Psoas muscle (tissue), 8 donors: Measurements from ENCODE around the gene LRP1B. TPM values are rescaled to one million over a fixed set of nuclear protein-coding genes. Genes with fewer than 3 reads are reported as not detected.

Experiments
- ATAC-seq, 4 donors: fragments of 200-7000 bp; cut with Tn5 transposase; one replicate each; pipeline ENCODE4 v1.9.1; 2020; ENCODE audit warnings: moderate library complexity in 3 of 4, mild to moderate bottlenecking in 2 of 4
- DNase-seq, 2 donors: peaks; one replicate each; pipeline ENCODE4 v3.0.0-alpha.2; 2020
- H3K27ac ChIP-seq: fragments of 200-600 bp; one replicate; pipeline ENCODE4 v1.8.0; 2022
- H3K27me3 ChIP-seq, 3 donors: fragments of 200-600 bp in 1 of 3; one replicate each; pipeline versions ENCODE4 v1.6.1 to v1.8.0; 2013 to 2022; ENCODE audit warnings: low read length in 2 of 3, mild to moderate bottlenecking in 2 of 3, moderate library complexity in 1 of 3; ENCODE audit not compliant: insufficient read depth in 3 of 3
- H3K36me3 ChIP-seq, 2 donors: fragments of 200-600 bp in 1 of 2; one replicate each; pipeline versions ENCODE4 v1.6.1 to v1.8.0; 2013 to 2022; ENCODE audit warnings: low read depth in 1 of 2, mild to moderate bottlenecking in 1 of 2, moderate library complexity in 1 of 2; ENCODE audit not compliant: insufficient read depth in 1 of 2
- H3K4me1 ChIP-seq: fragments of 200-600 bp; one replicate; pipeline ENCODE4 v1.8.0; 2022
- H3K4me3 ChIP-seq: fragments of 200-600 bp; one replicate; pipeline ENCODE4 v1.8.0; 2022; ENCODE audit warnings: mild to moderate bottlenecking
- H3K9me3 ChIP-seq: fragments of 200-600 bp; one replicate; pipeline ENCODE4 v1.8.0; 2022
- WGBS, 3 donors: extraction: QIAGEN DNeasy Blood & Tissue Kit; methylation state at CpG; one replicate each; pipeline versions ENCODE4 v1.1.6 to v1.1.7; 2013; 5-methylcytosine and 5-hydroxymethylcytosine counted together
- intact Hi-C, 2 donors: fragments of 100-400 bp; cut with DNase I; formaldehyde crosslinking; loops; one replicate each; pipeline versions ENCODE4 v1.11.0 to v1.14.2; 2022
- polyA plus RNA-seq, 3 donors: library from polyadenylated mRNA; stranded (reverse); fragments of 200-250 nt; gene quantifications; one replicate each; pipeline ENCODE4 v1.2.3, GENCODE V29; 2013
- total RNA-seq, 4 donors: library from RNA; stranded (reverse); fragmentation: NEBNext Ultra II Directional in 2 of 4; extraction: Animal tissue kit (Norgen Biotek cat#: 25700) in 2 of 4; gene quantifications; one replicate each; pipeline versions ENCODE4 v1.2.1 to v1.2.4, GENCODE V29; 2021 to 2023
- TF ChIP-seq, protein P1 (sequence below): fragments of 200-600 bp; IDR thresholded peaks from one replicate; pipeline ENCODE4 v1.8.0; 2022; ENCODE audit warnings: antibody characterized with exemption
- donor health status: healthy with polysubstance abuse.
- donor health status: DM: no; HTN: no; CAD: no; lungs with moderate emphysema.
- donor health status: Bipolar disorder and iron deficiency.
- donor health status: healthy.
- donor health status: DM: yes; HTN: yes; CAD: no.
- donor health status: DM: no; HTN: no; CAD: no.
- donor health status: DM: no; HTN: no; CAD: no.
- donor health status: DM: yes; HTN: yes; CAD: no.

The LRP1B gene
- total and polyA plus RNA-seq, 7 donors, result 0.33 to 3.3 (median 0.95) TPM

DNA sequence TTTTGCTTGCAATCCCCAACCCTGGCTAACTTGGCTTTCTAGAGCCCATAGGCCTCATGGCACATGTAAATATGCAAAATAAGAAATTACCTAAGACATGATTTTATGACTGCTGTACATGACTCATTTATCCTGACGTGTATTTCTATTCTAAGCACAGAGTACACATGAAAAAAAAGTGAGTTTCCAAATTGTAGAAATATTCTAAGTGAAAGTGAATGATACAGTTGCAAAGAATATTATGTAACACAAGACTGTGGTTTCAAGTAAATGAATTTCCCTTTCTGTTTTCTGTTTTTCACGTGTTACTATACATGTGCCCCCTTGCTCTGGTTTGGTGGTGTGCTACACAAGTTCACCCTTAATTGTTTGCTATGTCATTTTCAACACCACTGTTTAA, 162.4 kb downstream of the LRP1B start:
- TF ChIP-seq, protein P1, sequence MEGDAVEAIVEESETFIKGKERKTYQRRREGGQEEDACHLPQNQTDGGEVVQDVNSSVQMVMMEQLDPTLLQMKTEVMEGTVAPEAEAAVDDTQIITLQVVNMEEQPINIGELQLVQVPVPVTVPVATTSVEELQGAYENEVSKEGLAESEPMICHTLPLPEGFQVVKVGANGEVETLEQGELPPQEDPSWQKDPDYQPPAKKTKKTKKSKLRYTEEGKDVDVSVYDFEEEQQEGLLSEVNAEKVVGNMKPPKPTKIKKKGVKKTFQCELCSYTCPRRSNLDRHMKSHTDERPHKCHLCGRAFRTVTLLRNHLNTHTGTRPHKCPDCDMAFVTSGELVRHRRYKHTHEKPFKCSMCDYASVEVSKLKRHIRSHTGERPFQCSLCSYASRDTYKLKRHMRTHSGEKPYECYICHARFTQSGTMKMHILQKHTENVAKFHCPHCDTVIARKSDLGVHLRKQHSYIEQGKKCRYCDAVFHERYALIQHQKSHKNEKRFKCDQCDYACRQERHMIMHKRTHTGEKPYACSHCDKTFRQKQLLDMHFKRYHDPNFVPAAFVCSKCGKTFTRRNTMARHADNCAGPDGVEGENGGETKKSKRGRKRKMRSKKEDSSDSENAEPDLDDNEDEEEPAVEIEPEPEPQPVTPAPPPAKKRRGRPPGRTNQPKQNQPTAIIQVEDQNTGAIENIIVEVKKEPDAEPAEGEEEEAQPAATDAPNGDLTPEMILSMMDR, result no peak
- 56 to 69% (median 59%) methylated on average over 2 of the region's 2 CpGs for WGBS, 3 donors
- intact Hi-C loops, result no loop called here
- ATAC-seq, result no peak
- no peaks in the 10 kb centered on the region for H3K36me3 ChIP-seq
- no peak overlapping the region for H3K27ac ChIP-seq
- H3K4me3 ChIP-seq, result no peak overlapping the region
- no peaks in the 10 kb centered on the region for H3K4me1 ChIP-seq
- no peaks in the 10 kb centered on the region for H3K27me3 ChIP-seq
- no peaks in the 10 kb centered on the region for H3K9me3 ChIP-seq
- no peak for DNase-seq

DNA sequence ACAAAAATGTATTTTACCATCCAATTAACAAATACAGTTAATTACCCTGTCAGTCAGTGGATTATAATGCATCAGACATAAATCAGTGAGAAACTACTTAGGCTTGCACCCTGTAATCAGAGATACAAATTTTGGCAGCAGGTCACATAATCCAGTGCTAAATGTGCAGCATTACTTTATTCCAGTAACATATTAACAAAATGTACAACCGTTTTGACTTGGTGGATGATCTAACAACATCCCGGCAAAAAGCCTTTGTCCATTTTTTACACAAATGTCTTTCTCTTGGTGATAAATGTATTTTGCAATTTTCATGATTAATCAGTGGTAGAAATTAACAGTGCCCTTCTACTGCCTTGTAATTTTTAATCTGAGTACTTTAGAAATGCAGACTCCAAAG, 162.8 kb downstream of the LRP1B start:
- Histone ChIP-seq H3K27ac (no peak overlapping the region), H3K36me3 (no peaks in the 10 kb centered on the region), H3K4me1 (no peaks in the 10 kb centered on the region), H3K27me3 (no peaks in the 10 kb centered on the region), H3K9me3 (no peaks in the 10 kb centered on the region), H3K4me3 (no peak overlapping the region)
- TF ChIP-seq, protein P1, result no peak
- intact Hi-C loops, result no loop called here
- WGBS, 3 donors, result 61 to 65% (median 64%) methylated on average over 2 of the region's 2 CpGs
- no peak for ATAC-seq
- no peak for DNase-seq

DNA sequence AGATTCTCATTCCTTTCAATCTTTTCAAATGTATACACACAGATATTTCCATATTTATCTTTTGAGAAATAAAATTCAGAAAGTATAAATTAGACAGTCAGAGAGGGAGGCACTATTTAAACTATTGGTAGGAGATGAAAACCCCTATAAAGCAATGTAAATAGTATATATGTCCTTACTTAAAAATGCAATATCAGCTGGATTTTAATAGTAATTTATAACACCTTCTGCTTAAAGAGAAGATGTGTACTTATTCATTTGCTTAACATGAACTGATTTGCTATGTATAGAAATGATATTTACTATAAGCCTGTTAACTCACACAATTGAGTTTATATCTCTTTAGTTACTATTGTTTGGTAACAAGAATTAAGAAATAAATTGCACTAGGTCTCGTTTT, 163.3 kb downstream of the LRP1B start:
- WGBS, 3 donors, result 55 to 74% (median 57%) methylated on average over 1 of the region's 1 CpG
- H3K36me3 ChIP-seq, result no peaks in the 10 kb centered on the region
- no peaks in the 10 kb centered on the region for H3K27me3 ChIP-seq
- no peaks in the 10 kb centered on the region for H3K9me3 ChIP-seq
- H3K4me1 ChIP-seq, result no peaks in the 10 kb centered on the region
- no peak overlapping the region for H3K27ac ChIP-seq
- TF ChIP-seq, protein P1, result no peak
- ATAC-seq (no peak), DNase-seq (no peak)
- intact Hi-C loops, result no loop called here
- H3K4me3 ChIP-seq, result no peak overlapping the region

DNA sequence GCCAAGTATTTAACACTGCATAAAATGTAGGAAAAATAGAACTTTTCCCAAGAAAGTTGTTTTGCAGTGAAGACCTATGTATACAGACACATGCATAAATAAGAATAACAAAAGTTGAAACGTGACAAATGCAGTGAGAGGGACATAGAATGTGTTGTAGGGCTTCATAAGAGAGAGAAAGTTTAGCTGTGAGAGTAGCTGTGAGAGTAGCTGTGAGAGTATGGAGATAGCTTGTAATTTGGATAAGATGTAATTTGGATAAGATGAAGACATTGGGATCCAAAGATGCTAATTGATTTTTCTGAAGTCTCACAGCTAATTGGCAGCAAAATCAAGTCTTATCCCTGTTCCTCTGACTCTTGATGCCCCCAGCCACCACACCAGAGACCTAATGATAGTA, 170.9 kb downstream of the LRP1B start:
- TF ChIP-seq, protein P1, result no peak
- no peak overlapping the region for H3K4me3 ChIP-seq
- H3K9me3 ChIP-seq, result no peaks in the 10 kb centered on the region
- no peak for DNase-seq
- H3K4me1 ChIP-seq, result no peaks in the 10 kb centered on the region
- intact Hi-C loops, result no loop called here
- 18 to 37% (median 26%) methylated on average over 1 of the region's 1 CpG for WGBS, 3 donors
- H3K27me3 ChIP-seq, result no peaks in the 10 kb centered on the region
- no peak for ATAC-seq
- no peak overlapping the region for H3K27ac ChIP-seq
- H3K36me3 ChIP-seq, result no peaks in the 10 kb centered on the region

DNA sequence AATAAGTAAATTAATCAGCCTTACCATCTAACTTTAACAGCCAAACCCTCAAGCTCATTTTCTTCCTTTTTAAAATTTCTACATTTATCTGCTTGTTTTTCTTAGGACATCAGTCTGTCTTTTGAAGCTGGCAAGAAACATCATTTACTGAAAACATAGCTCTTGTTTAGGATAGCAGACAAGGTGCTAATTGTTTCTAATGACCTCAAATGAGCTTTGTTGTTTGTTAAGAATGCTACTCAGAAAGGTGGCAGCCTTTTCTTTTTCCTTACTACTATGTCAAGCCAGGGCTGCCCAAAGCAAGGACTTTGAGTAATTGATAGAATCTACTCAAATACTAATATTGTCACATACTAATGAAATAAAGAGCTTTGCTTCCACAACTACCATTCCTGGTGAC, 171.8 kb downstream of the LRP1B start:
- no peak overlapping the region for H3K4me3 ChIP-seq
- no peak for DNase-seq
- intact Hi-C loops, result no loop called here

More for the DNA sequence above, 171.8 kb downstream of the LRP1B start:
- TF ChIP-seq, protein P1, result no peak
- H3K27me3 ChIP-seq, result no peaks in the 10 kb centered on the region
- H3K27ac ChIP-seq, result no peak overlapping the region
- H3K9me3 ChIP-seq, result no peaks in the 10 kb centered on the region
- ATAC-seq, result no peak
- H3K36me3 ChIP-seq, result no peaks in the 10 kb centered on the region
- no peaks in the 10 kb centered on the region for H3K4me1 ChIP-seq
